C4-2B (cell line): ENCODE data around the gene CRACR2A.

Experiments used
- CTCF ChIP-seq: fragments of 450-650 bp; conservative IDR thresholded peaks from 2 replicates; pipeline ENCODE4 v1.5.1; 2017; ENCODE audit warnings: mild to moderate bottlenecking
- ZFX ChIP-seq: fragments of 450-650 bp; IDR thresholded peaks from 2 replicates; pipeline ENCODE4 v1.6.1; 2017

DNA sequence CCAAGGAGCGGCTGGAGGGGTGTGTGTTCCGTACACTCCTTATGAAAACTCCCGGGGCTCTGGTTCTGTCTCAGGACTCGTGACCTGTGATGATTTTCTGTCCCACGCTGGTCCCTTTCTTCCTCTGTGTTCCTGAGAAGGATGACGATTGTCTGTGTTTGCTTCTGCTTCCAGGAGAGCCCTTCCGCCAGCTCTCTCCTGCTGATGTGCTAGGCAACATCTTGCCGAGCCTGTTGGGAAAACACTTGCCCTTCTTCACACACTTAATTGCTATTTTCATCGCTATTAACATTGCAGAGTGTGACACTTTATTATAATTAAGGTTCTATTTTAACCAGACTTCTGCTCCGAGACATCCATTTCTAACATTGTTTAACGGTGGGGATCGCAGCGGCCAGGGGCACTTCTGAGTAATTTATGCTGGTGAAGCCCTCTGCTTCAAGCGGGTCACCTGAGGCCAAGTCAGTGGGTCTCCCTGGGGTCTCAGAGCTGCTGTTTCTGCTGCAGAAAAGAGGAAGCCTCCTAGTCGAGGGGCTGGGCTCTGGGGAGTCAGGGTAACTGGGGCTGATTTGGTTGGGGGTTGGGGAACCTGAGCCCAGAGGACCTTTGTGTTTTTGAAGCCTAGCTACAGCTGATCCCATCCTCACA lies 173.3 kb downstream of the CRACR2A start:
- TF ChIP-seq CTCF (no peak), ZFX (no peak)
